SK-N-MC (cell line): ENCODE data around the gene DDX51.

ENCODE experiments used
- EZH2 ChIP-seq: fragments of 200-600 bp; sonication (generic); IDR thresholded peaks from one replicate; pipeline ENCODE4 v1.6.1; 2017; ENCODE audit warnings: antibody characterized with exemption
- POLR2AphosphoS5 ChIP-seq: IDR thresholded peaks from 2 replicates; pipeline ENCODE4 v1.6.1; 2012; ENCODE audit warnings: mild to moderate bottlenecking, low read depth, low read length, borderline replicate concordance

- TF ChIP-seq POLR2AphosphoS5: no peak
- TF ChIP-seq EZH2: no peak
Observed at GRCh38 chr12:132140918-132141841, 2.9 kb downstream of the DDX51 start.
